HK-2 (cell line): ENCODE measurements around the gene TNFSF13.
"Not testable (repeated sequence)": the region's sequence is repeated elsewhere in the genome, so short reads cannot be mapped to it uniquely, and the experiment has no call there.

Source experiments
- DNase-seq: peaks from one replicate; pipeline ENCODE4 v3.0.0-alpha.2; 2018; ENCODE audit not compliant: unreplicated experiment

The TNFSF13 gene

GRCh38 chr17:7589891-7590691, 31.5 kb downstream of the TNFSF13 start, which contains the start of gene SOX15:
Gene SOX15, minus strand, starts transcription at chr17:7590094. Its CDS starts 418 bp downstream, at chr17:7589676.
- DNase-seq, result no peak

DNA sequence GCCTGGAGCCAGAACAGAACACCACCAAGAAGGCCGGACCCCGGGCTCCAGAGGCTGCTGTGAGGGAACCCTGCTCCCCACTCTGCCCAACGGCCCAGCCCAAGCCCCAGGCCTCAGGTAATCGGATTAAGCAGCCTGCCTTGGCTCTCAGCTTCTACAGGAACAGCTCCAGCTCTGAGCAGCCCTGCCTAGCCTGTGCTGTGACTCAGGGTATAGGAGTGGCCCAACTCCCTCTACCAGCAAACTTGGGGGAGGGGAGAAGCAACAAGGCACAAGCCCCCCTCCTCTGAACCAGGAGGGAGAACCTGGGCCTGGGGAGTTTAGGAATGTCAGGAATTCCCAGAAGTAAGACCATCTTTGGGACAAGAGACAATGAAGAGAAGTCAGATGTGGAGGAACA, 32.2 kb downstream of the TNFSF13 start:
- no peak for DNase-seq

GRCh38 chr17:7591596-7591995, 33.0 kb downstream of the TNFSF13 start:
- DNase-seq, result no peak

- no peak for DNase-seq
Observed at GRCh38 chr17:7592422-7593021, 34.0 kb downstream of the TNFSF13 start.

- DNase-seq, result no peak
Observed at GRCh38 chr17:7593296-7593695, 34.7 kb downstream of the TNFSF13 start.

DNA sequence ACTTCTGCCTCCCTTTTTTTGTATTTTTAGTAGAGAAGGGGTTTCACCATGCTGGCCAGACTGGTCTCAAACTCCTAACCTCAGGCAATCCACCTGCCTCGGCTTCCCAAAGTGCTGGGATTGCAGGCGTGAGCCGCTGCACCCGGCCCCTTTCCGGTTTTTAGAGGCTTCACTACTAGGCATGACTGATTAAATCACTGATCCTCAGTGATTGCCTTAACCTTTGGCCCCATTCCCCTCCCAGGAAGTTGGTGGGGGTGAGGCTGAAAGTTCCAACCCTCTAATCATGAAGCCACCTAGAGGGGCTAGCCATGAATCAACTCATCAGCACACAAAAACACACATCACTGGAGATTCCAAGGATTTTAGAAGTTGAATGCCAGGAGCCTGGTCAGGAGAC, 39.0 kb downstream of the TNFSF13 start:
- not testable (repeated sequence) for DNase-seq

DNA sequence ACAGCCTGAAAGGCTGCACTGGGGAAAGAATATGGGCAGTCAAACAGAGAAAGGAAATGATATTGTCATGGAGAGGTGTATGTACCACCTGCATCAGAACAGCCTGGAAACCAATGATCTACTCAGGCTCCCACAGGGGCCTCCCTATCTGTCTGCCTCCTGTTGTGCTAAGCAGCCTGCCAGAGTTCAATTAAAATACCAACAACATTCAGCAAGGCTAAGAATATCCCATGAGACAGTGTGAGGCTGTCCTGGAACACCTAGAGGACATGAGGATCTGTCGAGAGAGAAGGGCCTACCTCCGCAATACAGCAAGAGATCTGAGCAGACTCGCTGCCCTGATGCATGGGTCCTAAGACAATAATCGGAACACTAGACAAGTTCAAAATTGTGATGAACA, 47.7 kb downstream of the TNFSF13 start:
- no peak for DNase-seq

DNA sequence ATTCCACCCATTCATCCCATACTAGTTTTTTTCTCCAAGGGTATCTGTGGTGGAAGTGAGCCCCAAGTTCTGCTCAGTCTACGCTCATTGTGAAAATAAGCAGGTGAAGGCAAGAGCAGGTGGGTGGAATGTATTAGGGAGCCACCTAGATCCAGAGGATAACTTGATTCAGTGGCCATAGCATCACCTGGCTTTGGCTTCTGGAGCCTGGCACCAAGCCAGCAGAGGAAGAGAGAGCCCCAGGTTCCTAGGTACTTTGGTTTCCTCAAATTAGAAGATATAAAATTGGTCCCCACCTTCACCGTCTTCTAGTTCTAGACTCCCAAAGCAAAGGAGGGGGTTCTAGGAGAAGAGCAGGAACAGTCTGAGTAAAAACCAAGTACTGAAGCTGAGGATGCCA, 52.1 kb downstream of the TNFSF13 start:
- DNase-seq, result no peak
